LNCaP clone FGC (cell line): Measurements from ENCODE around the gene KRTAP12-3.

Experiments used
- DNase-seq: peaks from one replicate; pipeline ENCODE4 v3.0.0-alpha.2; 2011; ENCODE audit warnings: low read depth
- H3K4me3 ChIP-seq: 2 replicates; pipeline ENCODE4 v1.5.1; 2011; ENCODE audit warnings: mild to moderate bottlenecking, low read depth, low read length, control low read depth
- TF ChIP-seq, protein P1 (sequence below): IDR thresholded peaks from 2 replicates; pipeline ENCODE4 v1.5.1; 2012; ENCODE audit warnings: mild to moderate bottlenecking; ENCODE audit not compliant: control insufficient read depth, insufficient read depth; ENCODE audit errors: extremely low read depth

KRTAP12-3 gene

DNA sequence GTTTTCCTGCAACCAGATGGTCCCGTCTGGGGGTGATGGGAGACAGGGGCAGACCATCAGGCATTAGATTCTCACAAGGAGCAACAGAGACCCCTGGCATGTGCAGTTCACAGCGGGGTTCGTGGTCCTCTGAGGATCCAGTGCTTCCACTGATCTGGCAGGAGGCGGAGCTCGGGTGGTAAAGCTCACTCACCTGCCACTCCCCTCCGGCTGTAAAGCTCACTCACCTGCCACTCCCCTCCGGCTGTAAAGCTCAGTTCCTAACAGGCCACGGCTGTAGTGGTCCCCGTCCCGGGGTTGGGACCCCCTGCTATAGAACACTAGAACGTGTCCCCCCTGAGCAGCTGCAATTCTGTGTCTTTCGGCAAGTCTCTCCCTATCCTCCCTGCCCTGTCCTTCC lies 43.8 kb downstream of the KRTAP12-3 start:
- TF ChIP-seq, protein P1, sequence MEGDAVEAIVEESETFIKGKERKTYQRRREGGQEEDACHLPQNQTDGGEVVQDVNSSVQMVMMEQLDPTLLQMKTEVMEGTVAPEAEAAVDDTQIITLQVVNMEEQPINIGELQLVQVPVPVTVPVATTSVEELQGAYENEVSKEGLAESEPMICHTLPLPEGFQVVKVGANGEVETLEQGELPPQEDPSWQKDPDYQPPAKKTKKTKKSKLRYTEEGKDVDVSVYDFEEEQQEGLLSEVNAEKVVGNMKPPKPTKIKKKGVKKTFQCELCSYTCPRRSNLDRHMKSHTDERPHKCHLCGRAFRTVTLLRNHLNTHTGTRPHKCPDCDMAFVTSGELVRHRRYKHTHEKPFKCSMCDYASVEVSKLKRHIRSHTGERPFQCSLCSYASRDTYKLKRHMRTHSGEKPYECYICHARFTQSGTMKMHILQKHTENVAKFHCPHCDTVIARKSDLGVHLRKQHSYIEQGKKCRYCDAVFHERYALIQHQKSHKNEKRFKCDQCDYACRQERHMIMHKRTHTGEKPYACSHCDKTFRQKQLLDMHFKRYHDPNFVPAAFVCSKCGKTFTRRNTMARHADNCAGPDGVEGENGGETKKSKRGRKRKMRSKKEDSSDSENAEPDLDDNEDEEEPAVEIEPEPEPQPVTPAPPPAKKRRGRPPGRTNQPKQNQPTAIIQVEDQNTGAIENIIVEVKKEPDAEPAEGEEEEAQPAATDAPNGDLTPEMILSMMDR, result no peak
- H3K4me3 ChIP-seq, result no peak overlapping the region
- no peak for DNase-seq

DNA sequence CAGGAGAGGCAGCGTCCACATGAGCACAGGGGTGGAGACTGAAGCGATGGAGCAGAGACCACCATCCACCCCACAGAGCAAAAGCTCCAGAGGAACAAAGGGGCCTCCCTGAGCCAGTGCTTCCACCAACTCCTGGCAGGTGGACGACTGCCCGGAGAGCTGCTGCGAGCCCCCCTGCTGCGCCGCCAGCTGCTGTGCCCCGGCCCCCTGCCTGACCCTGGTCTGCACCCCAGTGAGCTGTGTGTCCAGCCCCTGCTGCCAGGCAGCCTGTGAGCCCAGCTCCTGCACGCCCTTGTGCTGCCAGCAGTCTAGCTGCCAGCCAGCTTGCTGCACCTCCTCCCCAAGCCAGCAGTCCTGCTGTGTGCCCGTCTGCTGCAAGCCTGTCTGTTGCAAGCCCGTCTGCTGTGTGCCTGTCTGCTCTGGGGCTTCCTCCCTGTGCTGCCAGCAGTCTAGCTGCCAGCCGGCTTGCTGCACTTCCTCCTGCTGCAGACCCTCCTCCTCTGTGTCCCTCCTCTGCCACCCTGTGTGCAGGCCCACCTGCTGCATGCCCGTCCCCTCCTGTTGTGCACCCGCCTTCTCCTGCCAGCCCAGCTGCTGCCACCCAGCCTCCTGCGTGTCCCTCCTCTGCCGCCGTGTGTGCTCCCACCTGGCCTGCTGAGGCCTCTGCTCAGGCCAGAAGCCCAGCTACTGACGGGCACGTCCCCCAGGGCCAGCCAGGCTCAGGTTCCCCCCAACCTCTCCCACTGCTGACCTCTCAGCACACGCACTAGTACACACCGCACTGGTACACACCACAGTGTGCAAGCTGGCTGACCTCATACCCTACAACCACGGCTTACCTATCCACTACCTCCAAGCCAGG lies 44.6 kb downstream of the KRTAP12-3 start:
- no peak overlapping the region for H3K4me3 ChIP-seq

DNA sequence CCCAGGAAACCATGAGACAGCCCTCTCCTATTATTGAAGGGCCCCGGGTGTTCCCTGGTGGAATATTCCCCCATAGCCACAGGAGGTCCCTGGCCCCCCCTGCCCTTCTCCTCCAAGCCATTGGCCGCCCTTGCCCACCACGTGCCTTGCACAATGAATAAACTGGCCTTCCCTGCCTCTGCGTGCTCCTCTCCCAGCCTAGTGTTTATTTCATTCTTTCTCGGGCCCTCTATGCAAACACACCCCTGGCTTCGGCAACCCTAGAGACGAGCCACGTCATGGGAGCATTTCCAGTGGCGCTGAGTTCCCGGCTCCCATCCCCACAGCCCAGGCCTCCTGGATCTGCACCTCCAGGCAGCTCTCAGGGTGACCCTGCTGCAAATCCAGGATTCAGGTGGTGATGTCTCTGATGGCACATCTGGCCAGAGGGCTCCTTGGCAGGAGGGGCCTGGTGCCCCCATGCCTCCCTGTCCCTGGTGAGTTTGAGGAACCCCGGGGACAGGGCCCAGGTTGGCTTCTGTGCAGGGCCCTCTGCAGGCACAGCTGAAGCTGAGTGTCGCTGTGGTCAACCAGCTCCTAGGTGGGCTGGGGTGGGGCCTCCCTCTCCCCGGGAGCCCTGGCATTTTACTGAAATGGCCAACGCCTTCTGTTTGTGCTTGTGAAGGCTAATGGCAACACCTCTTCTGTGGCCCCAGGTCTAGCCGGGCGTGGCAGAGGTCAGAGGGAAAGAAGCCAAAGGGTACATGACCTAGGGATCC lies 45.4 kb downstream of the KRTAP12-3 start:
- no peak for DNase-seq
- TF ChIP-seq, protein P1, result no peak
- H3K4me3 ChIP-seq, result no peak overlapping the region

More for the DNA sequence above, 44.6 kb downstream of the KRTAP12-3 start:
- DNase-seq, result no peak
- TF ChIP-seq, protein P1, result no peak

DNA sequence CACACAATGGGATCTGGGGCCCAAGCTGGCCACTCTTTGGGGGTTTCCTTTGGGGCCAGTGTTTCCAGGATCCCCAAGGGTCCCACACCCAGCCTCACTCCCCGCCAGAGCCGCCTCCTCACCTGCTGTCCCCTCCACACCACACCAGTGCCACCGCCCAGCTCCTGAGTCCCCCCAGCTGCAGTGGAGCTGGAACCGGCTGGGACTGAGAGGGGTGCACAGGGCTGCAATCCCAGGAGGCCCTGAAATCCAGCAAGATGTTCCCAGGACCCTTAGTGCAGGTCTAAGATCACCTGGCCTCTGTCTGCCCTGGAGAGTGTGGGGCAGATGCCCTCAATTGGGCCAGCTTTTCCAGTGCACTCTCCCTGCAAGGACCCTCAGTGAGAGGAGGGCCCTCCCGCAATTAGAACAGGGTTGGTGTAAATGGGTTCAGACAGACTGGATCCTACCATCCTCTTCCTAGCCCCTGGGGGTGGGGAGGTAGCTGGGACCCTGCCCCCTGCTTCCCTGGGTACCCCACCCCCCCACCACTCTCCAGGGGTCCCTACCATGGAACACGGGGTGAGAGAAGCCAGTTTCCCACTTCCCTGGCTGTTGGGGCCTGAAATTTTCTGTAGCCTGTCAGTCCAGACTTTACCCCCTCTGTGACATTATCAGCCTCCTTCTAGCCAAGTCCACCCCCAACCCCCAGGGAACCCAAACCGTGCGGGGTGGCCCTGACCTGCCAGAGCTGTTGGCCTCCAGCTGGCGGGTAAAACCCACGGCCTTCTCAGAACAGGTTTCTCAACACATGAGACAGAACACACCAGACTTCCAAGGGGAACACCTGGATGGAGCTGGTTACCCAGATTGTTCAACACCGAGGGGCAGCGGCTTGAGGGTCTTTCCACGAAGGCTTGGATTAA lies 46.3 kb downstream of the KRTAP12-3 start:
- no peak overlapping the region for H3K4me3 ChIP-seq
- TF ChIP-seq, protein P1, result no peak
- DNase-seq, result no peak

DNA sequence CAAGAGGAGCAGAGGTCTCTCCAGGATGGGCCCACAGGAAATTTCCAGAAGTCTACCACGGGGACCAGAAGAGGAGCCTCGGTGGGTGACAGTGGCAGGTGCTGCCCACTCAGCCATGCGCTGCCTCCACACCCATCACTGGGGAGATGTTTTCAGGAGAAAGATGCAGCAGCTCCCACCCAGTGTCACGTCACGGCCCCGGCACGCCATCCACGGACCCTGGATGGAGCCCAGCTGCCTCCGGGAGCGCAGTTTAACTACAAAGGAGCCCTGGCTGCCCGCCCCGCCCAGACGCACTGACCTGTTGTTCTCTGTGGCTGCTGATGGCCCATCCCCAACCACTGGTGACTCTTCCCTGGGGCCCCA lies 46.9 kb downstream of the KRTAP12-3 start:
- TF ChIP-seq, protein P1, result no peak
- no peak for DNase-seq
- H3K4me3 ChIP-seq, result no peak overlapping the region

DNA sequence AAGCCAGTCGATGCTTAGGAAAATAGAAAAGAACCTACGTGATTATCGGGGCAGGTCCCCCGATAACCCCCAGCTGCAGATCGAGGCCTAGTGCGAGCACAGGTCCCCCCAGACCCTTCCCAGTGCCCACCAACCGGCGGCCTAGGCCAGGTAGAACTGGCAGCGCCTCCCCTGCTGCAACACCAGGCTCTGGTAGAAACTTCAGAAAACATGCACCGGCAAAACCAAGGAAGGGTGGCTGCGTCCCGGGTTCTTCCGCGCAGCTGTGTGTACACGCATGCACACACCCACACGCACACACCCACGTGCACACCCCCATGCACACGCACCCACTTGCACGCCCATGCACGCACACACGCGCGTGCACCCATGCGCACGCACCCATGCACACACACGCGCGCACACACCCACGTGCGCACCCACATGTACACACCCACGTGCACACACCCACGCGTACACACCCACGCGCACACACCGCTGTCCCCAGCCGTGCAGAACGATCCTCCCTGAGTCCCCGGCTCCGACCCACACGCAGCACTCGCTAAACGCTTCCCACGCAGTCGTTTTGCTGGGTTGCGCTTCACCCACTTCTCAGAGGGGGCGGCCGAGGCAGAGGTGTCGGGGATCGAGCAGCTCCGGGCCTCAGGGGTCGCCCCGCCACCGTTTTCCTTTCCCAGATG lies 48.4 kb downstream of the KRTAP12-3 start:
- TF ChIP-seq, protein P1, result no peak
- H3K4me3 ChIP-seq, result no peak overlapping the region
- DNase-seq, result no peak
